Tibial artery (tissue), 4 donors: ENCODE results near the gene CD2BP2.
A peak's percentile ranks its signal among the peaks of the same experiment; 100 is the strongest.
"Not testable (repeated sequence)": the region's sequence is repeated elsewhere in the genome, so short reads cannot be mapped to it uniquely, and the experiment has no call there.

Experiments used
- DNase-seq, 2 donors: peaks; one replicate each; pipeline ENCODE4 v3.0.0-alpha.2; 2019
- H3K27ac ChIP-seq, 2 donors: fragments of 200-600 bp; sonication (generic) in 1 of 2; 1 replicate in 1 of 2; 2 replicates in 1 of 2; pipeline ENCODE4 v1.5.1; 2018 to 2019; ENCODE audit warnings: mild to moderate bottlenecking in 1 of 2
- H3K27me3 ChIP-seq, 2 donors: fragments of 200-600 bp; sonication (generic) in 1 of 2; one replicate each; pipeline versions ENCODE4 v1.5.1 to v1.6.0; 2016 to 2019
- H3K36me3 ChIP-seq, 3 donors: fragments of 200-600 bp; sonication (generic) in 2 of 3; one replicate each; pipeline ENCODE4 v1.5.1; 2016 to 2019; ENCODE audit warnings: mild to moderate bottlenecking in 2 of 3
- H3K4me1 ChIP-seq, 4 donors: fragments of 200-600 bp; sonication (generic) in 2 of 4; 1 replicate in 3 of 4; 2 replicates in 1 of 4; pipeline ENCODE4 v1.5.1; 2016 to 2019
- H3K4me3 ChIP-seq, 2 donors: fragments of 200-600 bp; sonication (generic) in 1 of 2; 1 replicate in 1 of 2; 2 replicates in 1 of 2; pipeline ENCODE4 v1.5.1; 2018 to 2019; ENCODE audit warnings: mild to moderate bottlenecking in 2 of 2
- H3K9me3 ChIP-seq, 3 donors: fragments of 200-600 bp; sonication (generic) in 1 of 3; one replicate each; pipeline ENCODE4 v1.5.1; 2016 to 2019
- CTCF ChIP-seq, 2 experiments: fragments of 200-600 bp in 1 of 2; fragments of 450-650 bp in 1 of 2; IDR thresholded peaks; one replicate each; pipeline ENCODE4 v1.5.1; 2017 to 2019; ENCODE audit warnings: antibody characterized with exemption in 2 of 2, mild to moderate bottlenecking in 1 of 2, moderate library complexity in 1 of 2
- intact Hi-C: fragments of 100-400 bp; cut with DNase I; formaldehyde crosslinking; loops from one replicate; pipeline ENCODE4 v1.15.0; 2023; ENCODE audit warnings: low total_unique reads

CD2BP2 gene

GRCh38 chr16:30342751-30343490 lies 12.2 kb downstream of the CD2BP2 start:
- intact Hi-C loops: no loop called here
- Histone ChIP-seq H3K4me1 (peaks cover 0 to 3% (median 1%) of the 10 kb centered on the region in 4 donors), H3K27me3 (no peaks in the 10 kb centered on the region), H3K27ac (no peak overlapping the region), H3K4me3 (no peak overlapping the region), H3K9me3 (no peaks in the 10 kb centered on the region), H3K36me3 (no peaks in the 10 kb centered on the region)
- TF ChIP-seq CTCF (IDR thresholded peaks at IDR 0.05): no peak
- DNase-seq: no peak

- H3K27ac ChIP-seq, DNase-seq, H3K9me3 ChIP-seq, H3K36me3 ChIP-seq, H3K4me3 ChIP-seq, H3K27me3 ChIP-seq, H3K4me1 ChIP-seq, intact Hi-C loops: not testable (repeated sequence)
These were observed 13.1 kb downstream of the CD2BP2 start for GRCh38 chr16:30341971-30342370.

DNA sequence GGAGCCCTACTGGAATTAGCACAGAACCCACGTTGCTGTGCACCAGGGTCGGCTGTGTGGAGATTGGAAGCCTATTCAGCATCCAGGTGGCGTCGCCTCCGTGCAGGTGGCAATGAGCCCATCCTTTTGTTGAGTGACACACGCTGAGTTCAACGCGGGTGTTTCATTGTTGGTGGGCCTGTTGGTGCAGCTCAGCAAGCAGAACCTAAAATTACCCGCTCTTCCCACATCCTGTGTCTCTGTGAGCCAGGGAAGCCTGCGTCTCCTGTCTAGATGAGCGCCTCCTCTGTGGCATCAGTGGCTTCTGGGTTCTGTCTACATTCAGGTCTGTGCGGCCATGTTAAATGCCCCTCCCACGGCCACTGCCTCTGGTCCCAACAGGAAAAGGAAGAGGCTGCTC lies 14.5 kb downstream of the CD2BP2 start:
- DNase-seq: no peak
- Histone ChIP-seq H3K4me1 (peaks cover 0 to 10% (median 6%) of the 10 kb centered on the region in 4 donors), H3K27ac (no peak overlapping the region), H3K9me3 (no peaks in the 10 kb centered on the region), H3K4me3 (no peak overlapping the region), H3K36me3 (no peaks in the 10 kb centered on the region), H3K27me3 (no peaks in the 10 kb centered on the region)
- TF ChIP-seq CTCF (IDR thresholded peaks at IDR 0.05): no peak
- intact Hi-C loops: no loop called here

GRCh38 chr16:30338715-30339114 lies 16.4 kb downstream of the CD2BP2 start:
- H3K4me3 ChIP-seq, intact Hi-C loops, H3K36me3 ChIP-seq, DNase-seq, H3K27me3 ChIP-seq, H3K9me3 ChIP-seq: not testable (repeated sequence)
- peaks cover 0 to 10% (median 7%) of the 10 kb centered on the region in 4 donors for H3K4me1 ChIP-seq
- H3K27ac ChIP-seq: peak overlapping the region in 1 of 2 donors; percentile 35

- H3K36me3 ChIP-seq, H3K4me3 ChIP-seq, H3K9me3 ChIP-seq, H3K27me3 ChIP-seq, H3K27ac ChIP-seq, intact Hi-C loops: not testable (repeated sequence)
- peak in 1 of 2 donors; percentile 33 for DNase-seq
- peaks cover 0 to 10% (median 7%) of the 10 kb centered on the region in 4 donors for H3K4me1 ChIP-seq
These were observed 17.1 kb downstream of the CD2BP2 start for GRCh38 chr16:30337964-30338357.

DNA sequence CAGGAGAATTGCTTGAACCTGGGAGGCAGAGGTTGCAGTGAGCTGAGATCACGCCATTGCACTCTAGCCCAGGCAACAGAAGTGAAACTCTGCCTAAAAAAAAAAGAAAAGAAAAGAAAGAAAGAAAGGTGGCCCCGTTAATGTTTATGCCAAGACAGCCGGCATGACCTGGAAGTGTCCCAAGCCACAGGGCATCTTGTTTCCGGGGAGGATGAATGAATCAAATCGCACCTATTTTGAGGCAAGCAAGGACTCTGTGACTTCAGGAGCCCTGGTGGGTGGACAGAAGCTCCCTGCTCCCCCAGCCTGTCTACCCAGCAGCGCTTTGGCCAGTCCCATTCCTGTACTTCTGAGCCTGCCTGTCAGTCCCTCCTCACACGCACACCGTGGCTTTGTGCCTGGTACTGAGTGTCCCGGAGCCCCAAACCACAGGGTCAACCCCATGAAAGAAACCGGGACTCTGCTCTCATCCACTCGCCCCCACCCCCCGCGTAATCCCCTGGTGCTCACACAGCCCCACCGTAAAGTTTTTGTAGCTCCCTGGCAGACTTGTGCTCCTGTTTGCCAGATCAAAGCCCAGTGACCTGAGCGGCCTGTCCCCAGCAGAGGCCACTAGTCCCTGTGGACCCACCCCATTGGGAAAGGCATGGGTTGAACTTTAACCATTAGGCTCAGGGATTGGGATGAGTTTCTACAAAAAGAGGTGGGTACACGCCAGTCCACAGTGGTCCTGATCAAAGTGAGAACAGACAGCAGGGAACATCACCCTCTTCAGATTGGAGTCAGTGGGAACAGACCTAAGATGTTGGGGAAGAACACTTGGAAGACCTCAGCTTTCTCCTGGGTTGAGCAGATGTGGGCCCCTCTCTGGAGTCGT lies 19.3 kb downstream of the CD2BP2 start:
- intact Hi-C loops: no loop called here
- no peak for DNase-seq
- no peaks in the 10 kb centered on the region for H3K36me3 ChIP-seq

DNA sequence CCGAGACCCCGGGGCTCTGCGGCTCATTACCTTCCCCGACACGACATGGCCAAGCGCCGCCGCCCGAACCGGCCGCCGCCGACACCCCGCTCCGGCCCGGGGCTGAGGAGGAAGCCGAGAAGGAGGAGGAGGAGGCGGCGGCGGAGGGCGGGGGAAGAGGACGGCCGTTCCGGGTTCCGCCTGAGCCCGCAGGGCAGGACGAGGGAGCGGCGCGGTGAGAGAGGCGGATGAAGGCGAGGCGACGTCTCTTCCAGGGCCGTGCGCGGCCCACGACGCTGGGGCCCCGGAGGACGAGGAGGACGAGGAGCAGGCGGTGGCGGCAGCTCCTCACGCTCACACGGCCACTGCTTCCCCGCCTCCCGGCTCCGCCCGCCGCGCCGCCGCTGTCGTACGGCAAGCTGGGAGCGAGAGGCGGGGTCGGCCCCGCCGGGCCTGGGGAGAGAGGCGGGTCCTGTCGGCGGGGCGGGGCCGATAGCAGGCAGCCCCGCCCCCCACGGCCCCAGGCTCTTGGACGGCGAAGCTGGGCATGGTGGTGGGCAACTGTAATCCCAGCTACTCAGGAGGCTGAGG lies 20.0 kb downstream of the CD2BP2 start:
- peaks cover 0 to 14% (median 7%) of the 10 kb centered on the region in 4 donors for H3K4me1 ChIP-seq

More for the DNA sequence above, 19.3 kb downstream of the CD2BP2 start:
- no peak for TF ChIP-seq CTCF (IDR thresholded peaks at IDR 0.05)
- Histone ChIP-seq H3K4me1 (peaks cover 0 to 14% (median 7%) of the 10 kb centered on the region in 4 donors), H3K27ac (peak overlapping the region; percentile 97), H3K9me3 (no peaks in the 10 kb centered on the region), H3K27me3 (no peaks in the 10 kb centered on the region), H3K4me3 (peak overlapping the region; percentile 79 to 84)

GRCh38 chr16:30334473-30334989 lies 20.6 kb downstream of the CD2BP2 start:
- H3K27me3 ChIP-seq, H3K36me3 ChIP-seq, intact Hi-C loops, H3K9me3 ChIP-seq: not testable (repeated sequence)
- Histone ChIP-seq H3K27ac (peak overlapping the region; percentile 97), H3K4me1 (peaks cover 0 to 14% (median 7%) of the 10 kb centered on the region in 4 donors), H3K4me3 (peak overlapping the region; percentile 79 to 84)
- peak; percentile 78 to 91 for DNase-seq

More for the DNA sequence above, 20.0 kb downstream of the CD2BP2 start:
- H3K27me3 ChIP-seq, H3K9me3 ChIP-seq, H3K36me3 ChIP-seq, intact Hi-C loops: not testable (repeated sequence)
- peak overlapping the region; percentile 79 to 84 for H3K4me3 ChIP-seq
- peak overlapping the region; percentile 97 for H3K27ac ChIP-seq
- DNase-seq: peak; percentile 78 to 92

DNA sequence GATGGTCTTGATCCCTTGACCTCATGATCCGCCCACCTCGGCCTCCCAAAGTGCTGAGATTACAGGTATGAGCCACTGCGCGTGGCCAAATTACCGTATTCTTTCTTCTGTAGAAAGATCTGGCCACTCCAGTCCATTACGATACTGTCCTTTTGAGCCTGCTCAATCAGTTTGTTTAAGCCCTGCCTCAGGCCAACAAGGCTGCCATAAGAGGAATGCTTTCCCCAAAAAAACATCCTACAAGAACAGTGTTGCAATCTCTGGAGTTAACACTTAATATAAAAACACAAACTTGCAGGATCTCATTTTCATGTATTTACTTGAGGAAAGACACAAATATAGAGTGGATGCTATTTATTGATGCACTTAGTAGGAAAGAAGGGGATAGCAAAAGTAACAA lies 30.9 kb downstream of the CD2BP2 start:
- H3K4me3 ChIP-seq, intact Hi-C loops, DNase-seq, H3K9me3 ChIP-seq, H3K36me3 ChIP-seq, H3K27me3 ChIP-seq: not testable (repeated sequence)
- Histone ChIP-seq H3K27ac (peak overlapping the region in 1 of 2 donors; percentile 22), H3K4me1 (peaks cover 0 to 13% (median 3%) of the 10 kb centered on the region in 4 donors)

GRCh38 chr16:30318647-30319046 lies 36.5 kb downstream of the CD2BP2 start:
- H3K4me1 ChIP-seq, H3K27me3 ChIP-seq, H3K9me3 ChIP-seq, H3K27ac ChIP-seq, H3K36me3 ChIP-seq, H3K4me3 ChIP-seq, DNase-seq, intact Hi-C loops: not testable (repeated sequence)
